Loucy (cell line): ENCODE results near the gene CECR2.

Experiments
- CTCF ChIP-seq: fragments of 200-600 bp; sonication (generic); conservative IDR thresholded peaks from 2 replicates; pipeline ENCODE4 v1.5.1; 2014; ENCODE audit warnings: mild to moderate bottlenecking, antibody characterized with exemption, low read length
- EZH2phosphoT487 ChIP-seq: fragments of 200-600 bp; IDR thresholded peaks from 2 replicates; pipeline ENCODE4 v1.6.1; 2018; ENCODE audit warnings: antibody characterized with exemption, mild to moderate bottlenecking, moderate library complexity, borderline replicate concordance

DNA sequence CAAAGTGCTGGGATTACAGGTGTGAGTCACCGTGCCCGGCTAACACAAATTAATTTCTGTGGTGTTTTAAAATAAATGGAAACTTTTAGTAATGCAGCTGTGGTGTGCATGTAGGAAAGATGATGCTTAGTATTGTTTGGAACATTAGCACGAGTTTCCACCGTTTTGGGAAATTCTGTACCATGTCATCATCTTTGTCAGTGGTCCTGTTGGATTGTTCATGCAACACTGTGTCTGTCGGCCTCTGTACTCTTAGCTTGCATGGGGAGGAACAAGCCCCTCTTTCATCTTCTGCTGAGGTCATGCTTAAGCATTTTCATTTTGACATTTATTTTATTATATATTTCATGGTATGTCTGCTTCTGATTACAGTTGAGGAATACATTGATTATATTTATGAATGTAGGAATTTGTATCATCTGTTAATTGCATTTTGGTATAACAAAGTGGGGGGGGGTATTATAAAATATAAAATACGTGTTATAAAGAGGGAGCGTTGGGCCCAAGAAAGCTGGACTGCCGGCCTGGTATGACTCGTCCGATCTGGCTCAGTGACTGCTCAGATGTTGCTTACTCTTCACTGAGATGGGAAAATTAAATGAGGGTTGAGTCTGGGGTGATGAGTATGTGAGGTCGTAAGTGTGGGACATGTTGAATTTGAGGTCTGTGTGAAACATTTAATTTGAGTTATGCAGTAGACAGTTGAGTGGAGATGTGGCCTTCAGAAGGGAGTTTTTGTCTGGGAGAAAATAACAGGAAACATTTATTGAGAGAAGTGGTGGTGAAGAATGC is 28.7 kb downstream of the CECR2 start:
- TF ChIP-seq CTCF, result no peak
- no peak for TF ChIP-seq EZH2phosphoT487
